WTC11 (cell line): ENCODE measurements around the gene SLC9A3. TPM values are rescaled to one million over a fixed set of nuclear protein-coding genes. Genes with fewer than 3 reads are reported as not detected.

Experiments
- ATAC-seq: fragments of 200-7000 bp; cut with Tn5 transposase; 2 replicates; pipeline ENCODE4 v1.10.0; 2021; ENCODE audit warnings: mild to moderate bottlenecking, moderate library complexity
- CTCF ChIA-PET: fragments of 300-600 bp; sonication (Branson Sonifier 250); formaldehyde crosslinking; loops from one replicate; lab custom pipeline; 2021; ENCODE audit warnings: antibody characterized with exemption; lab: Charles Lee
- POLR2A ChIA-PET: fragments of 350-600 bp; sonication (Branson Sonifier 250); formaldehyde crosslinking; loops from one replicate; lab custom pipeline; 2021; ENCODE audit warnings: antibody characterized with exemption; lab: Charles Lee
- DNase-seq: peaks from one replicate; pipeline ENCODE4 v3.0.0; 2021; ENCODE audit warnings: low spot score
- H3K27ac Mint-ChIP-seq: 2 replicates; pipeline ENCODE4 v1.8.0; 2021; ENCODE audit warnings: mixed read lengths
- H3K27me3 Mint-ChIP-seq: 2 replicates; pipeline ENCODE4 v1.8.0; 2021; ENCODE audit warnings: low read depth, mild to moderate bottlenecking, moderate library complexity, mixed read lengths
- H3K36me3 Mint-ChIP-seq: 2 replicates; pipeline ENCODE4 v1.8.0; 2021; ENCODE audit warnings: mixed read lengths
- H3K4me1 Mint-ChIP-seq: 2 replicates; pipeline ENCODE4 v1.8.0; 2022; ENCODE audit warnings: mixed read lengths
- H3K4me3 Mint-ChIP-seq: 2 replicates; pipeline ENCODE4 v1.8.0; 2021; ENCODE audit warnings: mild to moderate bottlenecking, moderate library complexity, mixed read lengths
- H3K9me3 Mint-ChIP-seq: 2 replicates; pipeline ENCODE4 v1.8.0; 2021; ENCODE audit warnings: mixed read lengths
- AR ChIP-seq: fragments of 250-450 bp; sonication (Bioruptor Pico); IDR thresholded peaks from 2 replicates; pipeline ENCODE4 v1.9.0; 2021; ENCODE audit warnings: mild to moderate bottlenecking
- ATF1 ChIP-seq: sonication (generic); formaldehyde crosslinking; IDR thresholded peaks from 2 replicates; pipeline ENCODE4 v1.8.1; 2023; ENCODE audit warnings: mild to moderate bottlenecking, moderate library complexity, missing genetic modification reagents
- ATF3 ChIP-seq: sonication (generic); formaldehyde crosslinking; conservative IDR thresholded peaks from 2 replicates; pipeline ENCODE4 v1.8.1; 2022; ENCODE audit warnings: mild to moderate bottlenecking, missing genetic modification reagents
- ESRRA ChIP-seq: sonication (generic); formaldehyde crosslinking; IDR thresholded peaks from 2 replicates; pipeline ENCODE4 v1.8.1; 2022; ENCODE audit warnings: mild to moderate bottlenecking, missing genetic modification reagents, borderline replicate concordance
- FOXP4 ChIP-seq: sonication (generic); formaldehyde crosslinking; IDR thresholded peaks from 2 replicates; pipeline ENCODE4 v1.8.0; 2022; ENCODE audit warnings: mild to moderate bottlenecking, missing genetic modification reagents
- HMGA2 ChIP-seq: fragments of 250-450 bp; sonication (Bioruptor Pico); IDR thresholded peaks from 2 replicates; pipeline ENCODE4 v1.4.0; 2021; ENCODE audit warnings: mild to moderate bottlenecking, moderate library complexity
- NFYB ChIP-seq: sonication (generic); formaldehyde crosslinking; conservative IDR thresholded peaks from 2 replicates; pipeline ENCODE4 v1.8.0; 2022; ENCODE audit warnings: low read depth, missing genetic modification reagents
- PRDM15 ChIP-seq: sonication (generic); formaldehyde crosslinking; IDR thresholded peaks from 2 replicates; pipeline ENCODE4 v1.8.0; 2022; ENCODE audit warnings: missing genetic modification reagents
- PREB ChIP-seq: sonication (generic); formaldehyde crosslinking; IDR thresholded peaks from 2 replicates; pipeline ENCODE4 v1.8.1; 2022; ENCODE audit warnings: mild to moderate bottlenecking, missing genetic modification reagents, moderate library complexity, borderline replicate concordance
- PRRX2 ChIP-seq: fragments of 250-450 bp; sonication (Bioruptor Pico); IDR thresholded peaks from 2 replicates; pipeline ENCODE4 v1.8.0; 2021; ENCODE audit warnings: mild to moderate bottlenecking
- TEAD4 ChIP-seq: sonication (generic); formaldehyde crosslinking; IDR thresholded peaks from 2 replicates; pipeline ENCODE4 v1.8.0; 2022; ENCODE audit warnings: mild to moderate bottlenecking, missing genetic modification reagents
- ZMAT4 ChIP-seq: fragments of 250-450 bp; sonication (Bioruptor Pico); IDR thresholded peaks from 2 replicates; pipeline ENCODE4 v1.9.0; 2021; ENCODE audit warnings: mild to moderate bottlenecking
- ZNF138 ChIP-seq: sonication (generic); formaldehyde crosslinking; conservative IDR thresholded peaks from 2 replicates; pipeline ENCODE4 v1.8.1; 2022; ENCODE audit warnings: mild to moderate bottlenecking, moderate library complexity, missing genetic modification reagents
- ZNF281 ChIP-seq: sonication (generic); formaldehyde crosslinking; IDR thresholded peaks from 2 replicates; pipeline ENCODE4 v1.8.0; 2023; ENCODE audit warnings: mild to moderate bottlenecking, missing genetic modification reagents
- total RNA-seq: library from RNA; stranded (reverse); gene quantifications from 3 replicates; pipeline ENCODE4 v1.2.3, GENCODE V29; 2021

SLC9A3 gene
- total RNA-seq, 1 experiment from 2014 or later: 1.6 TPM

- TF ChIP-seq AR (CRISPR knock-in tag): no peak
- TF ChIP-seq ESRRA (CRISPR knock-in tag): no peak
- no peak for TF ChIP-seq ZNF281 (CRISPR knock-in tag)
- no peak for TF ChIP-seq NFYB (CRISPR knock-in tag)
- TF ChIP-seq ZMAT4 (CRISPR knock-in tag): no peak
- TF ChIP-seq ATF3 (CRISPR knock-in tag): no peak
Measured at GRCh38 chr5:449151-449550, 75.1 kb downstream of the SLC9A3 start (continued).

GRCh38 chr5:448766-449090, 75.5 kb downstream of the SLC9A3 start:
- DNase-seq (no peak), ATAC-seq (no peak)
- Mint-ChIP-seq H3K36me3 (peaks cover 72% of the 10 kb centered on the region), H3K27ac (no peak overlapping the region), H3K9me3 (peaks cover 8% of the 10 kb centered on the region), H3K4me3 (no peak overlapping the region), H3K4me1 (peaks cover 4% of the 10 kb centered on the region), H3K27me3 (no peaks in the 10 kb centered on the region)
- no peak for TF ChIP-seq PREB
- no peak for TF ChIP-seq HMGA2 (CRISPR knock-in tag)
- TF ChIP-seq TEAD4: no peak
- no peak for TF ChIP-seq ATF1 (CRISPR knock-in tag)
- TF ChIP-seq ESRRA (CRISPR knock-in tag): no peak
- no peak for TF ChIP-seq FOXP4 (CRISPR knock-in tag)
- no peak for TF ChIP-seq PRDM15 (CRISPR knock-in tag)
- TF ChIP-seq AR (CRISPR knock-in tag): no peak
- no peak for TF ChIP-seq ZNF138 (CRISPR knock-in tag)
- TF ChIP-seq PRRX2 (CRISPR knock-in tag): no peak
- ChIA-PET CTCF (interaction anchor here (0.9 to 1.1 kb wide), 2 partner anchors 23 to 99 kb away, joined by 3 to 4 read pairs; no protein-coding TSS in a partner anchor), POLR2A (no interaction called here)
